Stromal cell of bone marrow (primary cell): ENCODE measurements around the gene DYNC2I2.

Experiments used
- DNase-seq: peaks from one replicate; pipeline ENCODE4 v3.0.0-alpha.2; 2012; ENCODE audit warnings: low read depth

The DYNC2I2 gene

GRCh38 chr9:128635266-128636023, 21.2 kb downstream of the DYNC2I2 start:
- peak; percentile 89 for DNase-seq

- DNase-seq, result no peak
Observed at GRCh38 chr9:128634651-128635262, 21.9 kb downstream of the DYNC2I2 start.

GRCh38 chr9:128634111-128634510, 22.5 kb downstream of the DYNC2I2 start:
- no peak for DNase-seq

- no peak for DNase-seq
Observed at GRCh38 chr9:128633601-128634000, 23.0 kb downstream of the DYNC2I2 start.

- no peak for DNase-seq
Observed at GRCh38 chr9:128633057-128633456, 23.6 kb downstream of the DYNC2I2 start.

GRCh38 chr9:128632486-128632885, 24.2 kb downstream of the DYNC2I2 start:
- no peak for DNase-seq

GRCh38 chr9:128632066-128632465, 24.6 kb downstream of the DYNC2I2 start:
- no peak for DNase-seq

- no peak for DNase-seq
Observed at GRCh38 chr9:128631636-128632035, 25.0 kb downstream of the DYNC2I2 start.

GRCh38 chr9:128629852-128630545, 26.6 kb downstream of the DYNC2I2 start:
- no peak for DNase-seq

GRCh38 chr9:128629136-128629535, 27.5 kb downstream of the DYNC2I2 start:
- DNase-seq, result no peak

GRCh38 chr9:128628471-128629048, 28.1 kb downstream of the DYNC2I2 start:
- no peak for DNase-seq

- no peak for DNase-seq
Observed at GRCh38 chr9:128627906-128628305, 28.7 kb downstream of the DYNC2I2 start.

- no peak for DNase-seq
Observed at GRCh38 chr9:128627127-128627715, 29.4 kb downstream of the DYNC2I2 start.

- DNase-seq, result no peak
Observed at GRCh38 chr9:128626181-128626580, 30.5 kb downstream of the DYNC2I2 start.

GRCh38 chr9:128625391-128626146, 31.1 kb downstream of the DYNC2I2 start:
- no peak for DNase-seq

- DNase-seq, result no peak
Observed at GRCh38 chr9:128624566-128624965, 32.1 kb downstream of the DYNC2I2 start.

- no peak for DNase-seq
Observed at GRCh38 chr9:128621730-128622455, 34.8 kb downstream of the DYNC2I2 start.

- no peak for DNase-seq
Observed at GRCh38 chr9:128619779-128620178, 36.9 kb downstream of the DYNC2I2 start.

- DNase-seq, result no peak
Observed at GRCh38 chr9:128619127-128619526, 37.5 kb downstream of the DYNC2I2 start.

GRCh38 chr9:128617943-128618342, 38.7 kb downstream of the DYNC2I2 start:
- DNase-seq, result no peak

GRCh38 chr9:128615571-128615970, 41.1 kb downstream of the DYNC2I2 start:
- no peak for DNase-seq
